K562 (cell line): ENCODE measurements around the gene SLC27A4. TPM values are rescaled to one million over a fixed set of nuclear protein-coding genes. Genes with fewer than 3 reads are reported as not detected.

Experiments
- BACH1 ChIP-seq: fragments of 200-800 bp; sonication (Bioruptor generic); IDR thresholded peaks from 2 replicates; pipeline ENCODE4 v1.6.1; 2016; ENCODE audit warnings: missing genetic modification characterization, missing compliant biosample characterization
- ELF4 ChIP-seq: fragments of 450-650 bp; formaldehyde crosslinking; IDR thresholded peaks from 2 replicates; pipeline ENCODE4 v1.4.0; 2022; ENCODE audit warnings: missing genetic modification characterization
- MEF2D ChIP-seq: conservative IDR thresholded peaks from 2 replicates; pipeline ENCODE4 v1.6.1; 2016; ENCODE audit warnings: low read depth, missing genetic modification characterization, missing compliant biosample characterization
- SMAD4 ChIP-seq: fragments of 250-450 bp; sonication (Bioruptor Pico); conservative IDR thresholded peaks from 2 replicates; pipeline ENCODE4 v1.8.0; 2021; ENCODE audit warnings: inconsistent platforms, mild to moderate bottlenecking, moderate library complexity
- TCF7 ChIP-seq: sonication (generic); IDR thresholded peaks from 2 replicates; pipeline ENCODE4 v1.6.1; 2016; ENCODE audit warnings: antibody characterized with exemption, borderline replicate concordance
- TSC22D4 ChIP-seq: fragments of 450-650 bp; IDR thresholded peaks from 2 replicates; pipeline ENCODE4 v1.6.1; 2016; ENCODE audit warnings: missing genetic modification characterization, missing biosample characterization, control low read depth
- ZBTB7A ChIP-seq: IDR thresholded peaks from 2 replicates; pipeline ENCODE4 v1.6.1; 2011; ENCODE audit warnings: low read depth, mild to moderate bottlenecking, low read length, moderate library complexity, borderline replicate concordance; ENCODE audit not compliant: control insufficient read depth
- ZNF133 ChIP-seq: fragments of 250-450 bp; sonication (Bioruptor Pico); IDR thresholded peaks from 2 replicates; pipeline ENCODE4 v1.4.0; 2020; ENCODE audit warnings: mild to moderate bottlenecking
- polyA plus RNA-seq, 8 experiments: library from polyadenylated mRNA; depleted of rRNA in 4 of 8; stranded (reverse) in 5 of 8; unstranded in 3 of 8; fragments of >200 nt; fragmentation: Nextera tagmentation in 2 of 8; fragmentation: Illumina TruSeq in 1 of 8; extraction: Ambion mirVana in 2 of 8; extraction: Trizol in 1 of 8; gene quantifications; 2 replicates each; pipeline versions ENCODE4 v1.2.1 to v1.2.3, GENCODE V29; 2011 to 2014; ENCODE audit warnings: inconsistent platforms in 1 of 8, missing spikeins in 1 of 8
- total RNA-seq, 7 experiments: library from RNA; depleted of rRNA in 6 of 7; stranded (reverse); fragments of >200 nt in 6 of 7; fragmentation: Illumina TruSeq in 2 of 7; extraction: Trizol in 2 of 7; gene quantifications; 2 replicates each; pipeline versions ENCODE4 v1.2.1 to v1.2.3, GENCODE V29; 2011 to 2021; ENCODE audit warnings: low replicate concordance in 1 of 7
- TF ChIP-seq, protein P1 (sequence below): fragments of 250-450 bp; sonication (Bioruptor Pico); IDR thresholded peaks from 2 replicates; pipeline ENCODE4 v1.4.0; 2020
- TF ChIP-seq, protein P2 (sequence below): fragments of 450-650 bp; formaldehyde crosslinking; IDR thresholded peaks from 2 replicates; pipeline ENCODE4 v1.4.0; 2020; ENCODE audit warnings: mild to moderate bottlenecking, moderate library complexity
- TF ChIP-seq, protein P3 (sequence below): fragments of 450-650 bp; IDR thresholded peaks from 2 replicates; pipeline ENCODE4 v1.6.1; 2018; ENCODE audit not compliant: partially characterized antibody
- TF ChIP-seq, protein P4 (sequence below): fragments of 450-650 bp; formaldehyde crosslinking; IDR thresholded peaks from 2 replicates; pipeline ENCODE4 v1.4.0; 2020; ENCODE audit warnings: mild to moderate bottlenecking, mixed read lengths

The SLC27A4 gene
- total and polyA plus RNA-seq, 9 of the 15 experiments (the other 6 are each of a cell fraction or from before 2014, with no cell fraction given), result 0.25 to 35.7 (median 14.0) TPM

- TF ChIP-seq, protein P1, sequence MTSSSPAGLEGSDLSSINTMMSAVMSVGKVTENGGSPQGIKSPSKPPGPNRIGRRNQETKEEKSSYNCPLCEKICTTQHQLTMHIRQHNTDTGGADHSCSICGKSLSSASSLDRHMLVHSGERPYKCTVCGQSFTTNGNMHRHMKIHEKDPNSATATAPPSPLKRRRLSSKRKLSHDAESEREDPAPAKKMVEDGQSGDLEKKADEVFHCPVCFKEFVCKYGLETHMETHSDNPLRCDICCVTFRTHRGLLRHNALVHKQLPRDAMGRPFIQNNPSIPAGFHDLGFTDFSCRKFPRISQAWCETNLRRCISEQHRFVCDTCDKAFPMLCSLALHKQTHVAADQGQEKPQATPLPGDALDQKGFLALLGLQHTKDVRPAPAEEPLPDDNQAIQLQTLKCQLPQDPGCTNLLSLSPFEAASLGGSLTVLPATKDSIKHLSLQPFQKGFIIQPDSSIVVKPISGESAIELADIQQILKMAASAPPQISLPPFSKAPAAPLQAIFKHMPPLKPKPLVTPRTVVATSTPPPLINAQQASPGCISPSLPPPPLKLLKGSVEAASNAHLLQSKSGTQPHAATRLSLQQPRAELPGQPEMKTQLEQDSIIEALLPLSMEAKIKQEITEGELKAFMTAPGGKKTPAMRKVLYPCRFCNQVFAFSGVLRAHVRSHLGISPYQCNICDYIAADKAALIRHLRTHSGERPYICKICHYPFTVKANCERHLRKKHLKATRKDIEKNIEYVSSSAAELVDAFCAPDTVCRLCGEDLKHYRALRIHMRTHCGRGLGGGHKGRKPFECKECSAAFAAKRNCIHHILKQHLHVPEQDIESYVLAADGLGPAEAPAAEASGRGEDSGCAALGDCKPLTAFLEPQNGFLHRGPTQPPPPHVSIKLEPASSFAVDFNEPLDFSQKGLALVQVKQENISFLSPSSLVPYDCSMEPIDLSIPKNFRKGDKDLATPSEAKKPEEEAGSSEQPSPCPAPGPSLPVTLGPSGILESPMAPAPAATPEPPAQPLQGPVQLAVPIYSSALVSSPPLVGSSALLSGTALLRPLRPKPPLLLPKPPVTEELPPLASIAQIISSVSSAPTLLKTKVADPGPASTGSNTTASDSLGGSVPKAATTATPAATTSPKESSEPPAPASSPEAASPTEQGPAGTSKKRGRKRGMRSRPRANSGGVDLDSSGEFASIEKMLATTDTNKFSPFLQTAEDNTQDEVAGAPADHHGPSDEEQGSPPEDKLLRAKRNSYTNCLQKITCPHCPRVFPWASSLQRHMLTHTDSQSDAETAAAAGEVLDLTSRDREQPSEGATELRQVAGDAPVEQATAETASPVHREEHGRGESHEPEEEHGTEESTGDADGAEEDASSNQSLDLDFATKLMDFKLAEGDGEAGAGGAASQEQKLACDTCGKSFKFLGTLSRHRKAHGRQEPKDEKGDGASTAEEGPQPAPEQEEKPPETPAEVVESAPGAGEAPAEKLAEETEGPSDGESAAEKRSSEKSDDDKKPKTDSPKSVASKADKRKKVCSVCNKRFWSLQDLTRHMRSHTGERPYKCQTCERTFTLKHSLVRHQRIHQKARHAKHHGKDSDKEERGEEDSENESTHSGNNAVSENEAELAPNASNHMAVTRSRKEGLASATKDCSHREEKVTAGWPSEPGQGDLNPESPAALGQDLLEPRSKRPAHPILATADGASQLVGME (CRISPR knock-in tag), result no peak
- TF ChIP-seq BACH1 (tag) (no peak), ELF4 (CRISPR knock-in tag) (no peak), TSC22D4 (tag) (no peak), TCF7 (no peak), SMAD4 (peak; percentile 21; the same call in 1 of the 2 replicates), MEF2D (tag) (no peak), ZBTB7A (peak; percentile 66), ZNF133 (CRISPR knock-in tag) (no peak)
- TF ChIP-seq, protein P2, sequence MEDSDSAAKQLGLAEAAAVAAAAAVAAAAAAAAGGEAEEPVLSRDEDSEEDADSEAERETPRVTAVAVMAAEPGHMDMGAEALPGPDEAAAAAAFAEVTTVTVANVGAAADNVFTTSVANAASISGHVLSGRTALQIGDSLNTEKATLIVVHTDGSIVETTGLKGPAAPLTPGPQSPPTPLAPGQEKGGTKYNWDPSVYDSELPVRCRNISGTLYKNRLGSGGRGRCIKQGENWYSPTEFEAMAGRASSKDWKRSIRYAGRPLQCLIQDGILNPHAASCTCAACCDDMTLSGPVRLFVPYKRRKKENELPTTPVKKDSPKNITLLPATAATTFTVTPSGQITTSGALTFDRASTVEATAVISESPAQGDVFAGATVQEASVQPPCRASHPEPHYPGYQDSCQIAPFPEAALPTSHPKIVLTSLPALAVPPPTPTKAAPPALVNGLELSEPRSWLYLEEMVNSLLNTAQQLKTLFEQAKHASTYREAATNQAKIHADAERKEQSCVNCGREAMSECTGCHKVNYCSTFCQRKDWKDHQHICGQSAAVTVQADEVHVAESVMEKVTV (CRISPR knock-in tag), result no peak
- TF ChIP-seq, protein P3, sequence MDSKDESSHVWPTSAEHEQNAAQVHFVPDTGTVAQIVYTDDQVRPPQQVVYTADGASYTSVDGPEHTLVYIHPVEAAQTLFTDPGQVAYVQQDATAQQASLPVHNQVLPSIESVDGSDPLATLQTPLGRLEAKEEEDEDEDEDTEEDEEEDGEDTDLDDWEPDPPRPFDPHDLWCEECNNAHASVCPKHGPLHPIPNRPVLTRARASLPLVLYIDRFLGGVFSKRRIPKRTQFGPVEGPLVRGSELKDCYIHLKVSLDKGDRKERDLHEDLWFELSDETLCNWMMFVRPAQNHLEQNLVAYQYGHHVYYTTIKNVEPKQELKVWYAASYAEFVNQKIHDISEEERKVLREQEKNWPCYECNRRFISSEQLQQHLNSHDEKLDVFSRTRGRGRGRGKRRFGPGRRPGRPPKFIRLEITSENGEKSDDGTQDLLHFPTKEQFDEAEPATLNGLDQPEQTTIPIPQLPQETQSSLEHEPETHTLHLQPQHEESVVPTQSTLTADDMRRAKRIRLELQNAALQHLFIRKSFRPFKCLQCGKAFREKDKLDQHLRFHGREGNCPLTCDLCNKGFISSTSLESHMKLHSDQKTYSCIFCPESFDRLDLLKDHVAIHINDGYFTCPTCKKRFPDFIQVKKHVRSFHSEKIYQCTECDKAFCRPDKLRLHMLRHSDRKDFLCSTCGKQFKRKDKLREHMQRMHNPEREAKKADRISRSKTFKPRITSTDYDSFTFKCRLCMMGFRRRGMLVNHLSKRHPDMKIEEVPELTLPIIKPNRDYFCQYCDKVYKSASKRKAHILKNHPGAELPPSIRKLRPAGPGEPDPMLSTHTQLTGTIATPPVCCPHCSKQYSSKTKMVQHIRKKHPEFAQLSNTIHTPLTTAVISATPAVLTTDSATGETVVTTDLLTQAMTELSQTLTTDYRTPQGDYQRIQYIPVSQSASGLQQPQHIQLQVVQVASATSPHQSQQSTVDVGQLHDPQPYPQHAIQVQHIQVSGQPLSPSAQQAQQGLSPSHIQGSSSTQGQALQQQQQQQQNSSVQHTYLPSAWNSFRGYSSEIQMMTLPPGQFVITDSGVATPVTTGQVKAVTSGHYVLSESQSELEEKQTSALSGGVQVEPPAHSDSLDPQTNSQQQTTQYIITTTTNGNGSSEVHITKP, result peak; percentile 7
- TF ChIP-seq, protein P4, sequence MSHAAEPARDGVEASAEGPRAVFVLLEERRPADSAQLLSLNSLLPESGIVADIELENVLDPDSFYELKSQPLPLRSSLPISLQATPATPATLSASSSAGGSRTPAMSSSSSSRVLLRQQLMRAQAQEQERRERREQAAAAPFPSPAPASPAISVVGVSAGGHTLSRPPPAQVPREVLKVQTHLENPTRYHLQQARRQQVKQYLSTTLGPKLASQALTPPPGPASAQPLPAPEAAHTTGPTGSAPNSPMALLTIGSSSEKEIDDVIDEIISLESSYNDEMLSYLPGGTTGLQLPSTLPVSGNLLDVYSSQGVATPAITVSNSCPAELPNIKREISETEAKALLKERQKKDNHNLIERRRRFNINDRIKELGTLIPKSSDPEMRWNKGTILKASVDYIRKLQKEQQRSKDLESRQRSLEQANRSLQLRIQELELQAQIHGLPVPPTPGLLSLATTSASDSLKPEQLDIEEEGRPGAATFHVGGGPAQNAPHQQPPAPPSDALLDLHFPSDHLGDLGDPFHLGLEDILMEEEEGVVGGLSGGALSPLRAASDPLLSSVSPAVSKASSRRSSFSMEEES (CRISPR knock-in tag), result no peak
Measured at GRCh38 chr9:128340691-128341434, 536 bp downstream of the SLC27A4 start (continued).
